K562 (cell line): ENCODE results near the gene CFDP1. TPM values are rescaled to one million over a fixed set of nuclear protein-coding genes. Genes with fewer than 3 reads are reported as not detected.

Experiments used
- BACH1 ChIP-seq: fragments of 200-800 bp; sonication (Bioruptor generic); IDR thresholded peaks from 2 replicates; pipeline ENCODE4 v1.6.1; 2016; ENCODE audit warnings: missing genetic modification characterization, missing compliant biosample characterization
- GABPB1 ChIP-seq: sonication (generic); formaldehyde crosslinking; IDR thresholded peaks from 2 replicates; pipeline ENCODE4 v1.8.0; 2022; ENCODE audit warnings: mild to moderate bottlenecking, missing genetic modification reagents
- KLF13 ChIP-seq: fragments of 450-650 bp; IDR thresholded peaks from 2 replicates; pipeline ENCODE4 v1.6.1; 2016; ENCODE audit warnings: missing genetic modification characterization, low read depth, mild to moderate bottlenecking, missing compliant biosample characterization, moderate library complexity, borderline replicate concordance
- NONO ChIP-seq, 2 experiments: fragments of 200-400 bp in 1 of 2; fragments of 450-650 bp in 1 of 2; formaldehyde crosslinking in 1 of 2; IDR thresholded peaks; 2 replicates each; pipeline ENCODE4 v1.6.1; 2017; ENCODE audit warnings: low read depth in 2 of 2, mild to moderate bottlenecking in 2 of 2, moderate library complexity in 2 of 2, low read length in 1 of 2
- PATZ1 ChIP-seq: fragments of 250-450 bp; sonication (Bioruptor Pico); IDR thresholded peaks from 2 replicates; pipeline ENCODE4 v1.5.0; 2020; ENCODE audit warnings: mild to moderate bottlenecking, borderline replicate concordance
- POLR2AphosphoS5 ChIP-seq: IDR thresholded peaks from 2 replicates; pipeline ENCODE4 v1.6.1; 2011; ENCODE audit warnings: mild to moderate bottlenecking, low read depth, low read length, moderate library complexity; ENCODE audit not compliant: control insufficient read depth, insufficient read depth
- RBFOX2 ChIP-seq: fragments of 200-400 bp; formaldehyde crosslinking; IDR thresholded peaks from 2 replicates; pipeline ENCODE4 v1.6.1; 2017; ENCODE audit warnings: low read depth, mild to moderate bottlenecking, low read length, moderate library complexity
- TCF7L2 ChIP-seq: fragments of 150-350 bp; IDR thresholded peaks from 2 replicates; pipeline ENCODE4 v1.6.1; 2016; ENCODE audit warnings: low read depth, mild to moderate bottlenecking, low read length, moderate library complexity
- VEZF1 ChIP-seq: fragments of 200-800 bp; sonication (Bioruptor generic); IDR thresholded peaks from 2 replicates; pipeline ENCODE4 v1.6.1; 2017; ENCODE audit warnings: missing genetic modification characterization, missing compliant biosample characterization
- ZBTB11 ChIP-seq, 3 experiments: fragments of 200-800 bp in 1 of 3; fragments of 250-450 bp in 1 of 3; fragments of 450-650 bp in 1 of 3; sonication (Bioruptor Pico) in 1 of 3; sonication (Bioruptor generic) in 1 of 3; formaldehyde crosslinking in 1 of 3; IDR thresholded peaks; 2 replicates each; pipeline versions ENCODE4 v1.6.1 to v1.8.0; 2016 to 2022; ENCODE audit warnings: mild to moderate bottlenecking in 2 of 3, missing genetic modification characterization in 2 of 3, missing compliant biosample characterization in 1 of 3, moderate library complexity in 1 of 3
- ZNF197 ChIP-seq: fragments of 200-800 bp; sonication (Bioruptor generic); IDR thresholded peaks from 2 replicates; pipeline ENCODE4 v1.6.1; 2016; ENCODE audit warnings: low read depth, missing genetic modification characterization, missing compliant biosample characterization
- ZNF561 ChIP-seq: fragments of 450-650 bp; formaldehyde crosslinking; conservative IDR thresholded peaks from 2 replicates; pipeline ENCODE4 v1.4.0; 2020; ENCODE audit warnings: mild to moderate bottlenecking, moderate library complexity
- ZNF699 ChIP-seq: fragments of 250-450 bp; sonication (Bioruptor Pico); IDR thresholded peaks from 2 replicates; pipeline ENCODE4 v1.8.0; 2021; ENCODE audit warnings: mild to moderate bottlenecking, moderate library complexity; ENCODE audit not compliant: insufficient replicate concordance
- polyA plus RNA-seq, 8 experiments: library from polyadenylated mRNA; depleted of rRNA in 4 of 8; stranded (reverse) in 5 of 8; unstranded in 3 of 8; fragments of >200 nt; fragmentation: Nextera tagmentation in 2 of 8; fragmentation: Illumina TruSeq in 1 of 8; extraction: Ambion mirVana in 2 of 8; extraction: Trizol in 1 of 8; gene quantifications; 2 replicates each; pipeline versions ENCODE4 v1.2.1 to v1.2.3, GENCODE V29; 2011 to 2014; ENCODE audit warnings: inconsistent platforms in 1 of 8, missing spikeins in 1 of 8
- total RNA-seq, 7 experiments: library from RNA; depleted of rRNA in 6 of 7; stranded (reverse); fragments of >200 nt in 6 of 7; fragmentation: Illumina TruSeq in 2 of 7; extraction: Trizol in 2 of 7; gene quantifications; 2 replicates each; pipeline versions ENCODE4 v1.2.1 to v1.2.3, GENCODE V29; 2011 to 2021; ENCODE audit warnings: low replicate concordance in 1 of 7

The CFDP1 gene
- total and polyA plus RNA-seq, 9 of the 15 experiments (the other 6 are each of a cell fraction or from before 2014, with no cell fraction given) = 31.5 to 78.4 (median 61.7) TPM

GRCh38 chr16:75251280-75252048 is 181.8 kb downstream of the CFDP1 start, which contains the start of gene BCAR1 (continued):
- TF ChIP-seq GABPB1 (0 out of 2 replicates have a peak, but pooled peaks have one; percentile 3), NONO (IDR thresholded peaks at IDR 0.05; ENCODE audit: low read depth in 2 of 2, low read length in 1 of 2) (peak; percentile 70 to 86; a peak in 3 of 4 replicates), TCF7L2 (no peak), VEZF1 (peak; percentile 71), ZNF197 (CRISPR knock-in tag) (no peak), RBFOX2 (peak; percentile 64), POLR2AphosphoS5 (peak; percentile 56; the same call in 1 of the 2 replicates), PATZ1 (no peak), ZBTB11 (CRISPR knock-in tag; IDR thresholded peaks at IDR 0.05) (peak in 1 of 3 experiments; percentile 57; a peak in 1 of 6 replicates), KLF13 (tag) (no peak), BACH1 (tag) (no peak), ZNF699 (no peak), ZNF561 (CRISPR knock-in tag) (no peak)
